Tongue (tissue), 2 donors: ENCODE measurements around the gene CST2. TPM values are rescaled to one million over a fixed set of nuclear protein-coding genes. Genes with fewer than 3 reads are reported as not detected.
"Not testable (repeated sequence)": the region's sequence is repeated elsewhere in the genome, so short reads cannot be mapped to it uniquely, and the experiment has no call there.

ENCODE experiments used
- DNase-seq: peaks from one replicate; pipeline ENCODE4 v3.0.0-alpha.2; 2015
- total RNA-seq: library from RNA; depleted of rRNA; stranded (reverse); fragments of >200 nt; gene quantifications from one replicate; pipeline ENCODE4 v1.2.3, GENCODE V29; 2014

The CST2 gene
- total RNA-seq, 1 donor from 2014 or later = not detected

- no peak for DNase-seq
Measured at GRCh38 chr20:23800865-23801264, 25.7 kb downstream of the CST2 start.

GRCh38 chr20:23799216-23799847, 27.2 kb downstream of the CST2 start:
- peak; percentile 8 for DNase-seq

- DNase-seq = no peak
Measured at GRCh38 chr20:23795526-23795925, 31.0 kb downstream of the CST2 start.

- no peak for DNase-seq
Measured at GRCh38 chr20:23794841-23795240, 31.7 kb downstream of the CST2 start.

- no peak for DNase-seq
Measured at GRCh38 chr20:23794065-23794464, 32.5 kb downstream of the CST2 start.

- no peak for DNase-seq
Measured at GRCh38 chr20:23783447-23783846, 43.1 kb downstream of the CST2 start.

- peak; percentile 6 for DNase-seq
Measured at GRCh38 chr20:23782366-23782983, 44.1 kb downstream of the CST2 start.

GRCh38 chr20:23778676-23779075, 47.9 kb downstream of the CST2 start:
- not testable (repeated sequence) for DNase-seq

- DNase-seq = not testable (repeated sequence)
Measured at GRCh38 chr20:23777380-23777779, 49.1 kb downstream of the CST2 start.

GRCh38 chr20:23776067-23776771, 50.3 kb downstream of the CST2 start:
- no peak for DNase-seq

GRCh38 chr20:23774081-23774480, 52.4 kb downstream of the CST2 start:
- no peak for DNase-seq

Other genes starting within 250 kb of the CST2 start
- not detected for gene CST9, start 220.8 kb downstream of the CST2 start, total RNA-seq
- gene CST3, start 188.8 kb downstream of the CST2 start, total RNA-seq = 229 TPM
- not detected for gene CST4, start 137.7 kb downstream of the CST2 start, total RNA-seq
- gene CST1, start 75.8 kb downstream of the CST2 start, total RNA-seq = not detected
- not detected for gene CST5, start 53.0 kb upstream of the CST2 start, total RNA-seq
- gene GGTLC1, start 162.1 kb upstream of the CST2 start, total RNA-seq = not detected